ENCODE measurements around the gene PIP4K2A.

GRCh38 chr10:22611425-22612115 is 102.8 kb downstream of the PIP4K2A start:
- no peak for TF ChIP-seq CTCF (IDR thresholded peaks at IDR 0.05)
- TF ChIP-seq POLR2A (IDR thresholded peaks at IDR 0.05), result no peak
